H1 (cell line): ENCODE results near the gene RASA1. TPM values are rescaled to one million over a fixed set of nuclear protein-coding genes. Genes with fewer than 3 reads are reported as not detected.

Experiments used
- CTCF ChIA-PET: fragments of 300-600 bp; sonication (Branson Sonifier 250); formaldehyde crosslinking; loops from one replicate; lab custom pipeline; 2021; ENCODE audit not compliant: partially characterized antibody; lab: Charles Lee
- POLR2A ChIA-PET: fragments of 300-600 bp; sonication (Branson Sonifier 250); formaldehyde crosslinking; loops from one replicate; lab custom pipeline; 2021; ENCODE audit warnings: inconsistent platforms; ENCODE audit not compliant: partially characterized antibody; lab: Charles Lee
- DNase-seq, 2 experiments: peaks; one replicate each; pipeline versions ENCODE4 v3.0.0 to v3.0.0-alpha.2; 2010 to 2022; ENCODE audit warnings: low spot score in 2 of 2, low read depth in 1 of 2, mixed read lengths in 1 of 2
- FAIRE-seq: peaks from 2 replicates; lab custom pipeline; 2011; peaks lifted over from hg19 to GRCh38; lab: Jason Lieb, UNC
- H2AFZ ChIP-seq: 2 replicates; pipeline ENCODE4 v1.8.1; 2012; ENCODE audit warnings: low read length, inconsistent platforms
- H2AK5ac ChIP-seq: 2 replicates; pipeline ENCODE4 v1.6.1; 2013; ENCODE audit warnings: low read depth, low read length
- H2BK120ac ChIP-seq: replicated peaks from 2 replicates; pipeline ENCODE3; 2013; ENCODE audit warnings: low read depth, low read length, inconsistent platforms
- H2BK12ac ChIP-seq: 2 replicates; pipeline ENCODE4 v1.6.1; 2013; ENCODE audit warnings: low read depth, low read length
- H2BK15ac ChIP-seq: 2 replicates; pipeline ENCODE4 v1.6.1; 2013; ENCODE audit warnings: low read length
- H2BK20ac ChIP-seq: 2 replicates; pipeline ENCODE4 v1.6.1; 2013; ENCODE audit warnings: low read length
- H2BK5ac ChIP-seq: 2 replicates; pipeline ENCODE4 v1.6.1; 2013; ENCODE audit warnings: low read depth, low read length
- H3K14ac ChIP-seq: 2 replicates; pipeline ENCODE4 v1.6.1; 2013; ENCODE audit warnings: inconsistent platforms; ENCODE audit not compliant: insufficient read length
- H3K18ac ChIP-seq: 2 replicates; pipeline ENCODE4 v1.6.1; 2013; ENCODE audit warnings: low read length; ENCODE audit errors: extremely low read depth
- H3K23ac ChIP-seq: 2 replicates; pipeline ENCODE4 v1.6.1; 2013; ENCODE audit warnings: inconsistent platforms; ENCODE audit not compliant: insufficient read length
- H3K23me2 ChIP-seq: 2 replicates; pipeline ENCODE4 v1.6.1; 2013; ENCODE audit warnings: low read depth, low read length
- H3K27ac ChIP-seq: 2 replicates; pipeline ENCODE4 v1.6.1; 2011; ENCODE audit warnings: low read depth, low read length, inconsistent platforms
- H3K27me3 ChIP-seq, 4 experiments: replicated peaks in 1 of 4; 1 replicate in 1 of 4; 2 replicates in 3 of 4; pipeline versions ENCODE4 v1.6.1 to v1.8.1; 2011 to 2013; ENCODE audit warnings: low read length in 3 of 4, mild to moderate bottlenecking in 3 of 4, inconsistent platforms in 2 of 4, mixed read lengths in 2 of 4, moderate library complexity in 1 of 4; ENCODE audit not compliant: control insufficient read depth in 3 of 4, insufficient read depth in 3 of 4; ENCODE audit errors: extremely low read depth in 1 of 4
- H3K36me3 ChIP-seq, 4 experiments: 2 replicates each; pipeline versions ENCODE4 v1.6.1 to v1.8.1; 2011 to 2013; ENCODE audit warnings: mild to moderate bottlenecking in 4 of 4, low read length in 3 of 4, moderate library complexity in 2 of 4, control low read depth in 1 of 4, inconsistent platforms in 1 of 4; ENCODE audit not compliant: insufficient read depth in 4 of 4, control insufficient read depth in 2 of 4
- H3K4ac ChIP-seq: replicated peaks from 2 replicates; pipeline ENCODE3; 2013; ENCODE audit warnings: low read length, low read depth, mixed read lengths, inconsistent platforms; ENCODE audit not compliant: insufficient read length
- H3K4me1 ChIP-seq, 4 experiments: replicated peaks in 1 of 4; 1 replicate in 1 of 4; 2 replicates in 3 of 4; pipeline versions ENCODE4 v1.6.1 to v1.8.1; 2011 to 2013; ENCODE audit warnings: low read length in 3 of 4, inconsistent platforms in 2 of 4, mixed read lengths in 1 of 4; ENCODE audit not compliant: insufficient read depth in 4 of 4, control insufficient read depth in 3 of 4
- H3K4me2 ChIP-seq, 2 experiments: 2 replicates each; pipeline versions ENCODE4 v1.6.1 to v1.8.1; 2011 to 2013; ENCODE audit warnings: low read depth in 2 of 2, low read length in 2 of 2, control low read depth in 1 of 2, inconsistent platforms in 1 of 2, mild to moderate bottlenecking in 1 of 2; ENCODE audit not compliant: insufficient read depth in 1 of 2
- H3K4me3 ChIP-seq, 4 experiments: fragments of 200-600, 300-600 bp in 1 of 4; sonication (generic), shearing (Covaris generic), sonication (Bioruptor Twin) in 1 of 4; 2 replicates each; pipeline versions ENCODE4 v1.5.1 to v1.8.1; 2011 to 2016; ENCODE audit warnings: low read length in 4 of 4, low read depth in 3 of 4, control low read depth in 2 of 4, inconsistent platforms in 2 of 4, mild to moderate bottlenecking in 2 of 4, mixed read lengths in 1 of 4, moderate library complexity in 1 of 4; ENCODE audit not compliant: insufficient read depth in 2 of 4; ENCODE audit errors: extremely low read depth in 1 of 4
- H3K56ac ChIP-seq: replicated peaks from 2 replicates; pipeline ENCODE3; 2013; ENCODE audit warnings: low read depth, mild to moderate bottlenecking, mixed read lengths, low read length, inconsistent platforms; ENCODE audit not compliant: insufficient read length
- H3K79me1 ChIP-seq: 2 replicates; pipeline ENCODE4 v1.6.1; 2013; ENCODE audit warnings: low read depth, low read length, control low read depth
- H3K79me2 ChIP-seq, 2 experiments: 2 replicates each; pipeline versions ENCODE4 v1.6.1 to v1.8.1; 2012 to 2013; ENCODE audit warnings: low read length in 2 of 2, mild to moderate bottlenecking in 2 of 2, inconsistent platforms in 1 of 2; ENCODE audit not compliant: insufficient read depth in 2 of 2, control insufficient read depth in 1 of 2
- H3K9ac ChIP-seq, 4 experiments: replicated peaks in 1 of 4; 1 replicate in 1 of 4; 2 replicates in 3 of 4; pipeline versions ENCODE4 v1.6.1 to v1.8.1; 2011 to 2013; ENCODE audit warnings: low read depth in 3 of 4, low read length in 3 of 4, control low read depth in 2 of 4, mild to moderate bottlenecking in 2 of 4, moderate library complexity in 2 of 4, inconsistent platforms in 1 of 4; ENCODE audit errors: extremely low read depth in 1 of 4
- H3K9me3 ChIP-seq, 2 experiments: 2 replicates each; pipeline versions ENCODE4 v1.6.1 to v1.8.1; 2012 to 2013; ENCODE audit warnings: mild to moderate bottlenecking in 2 of 2, moderate library complexity in 2 of 2, control low read depth in 1 of 2, inconsistent platforms in 1 of 2, low read depth in 1 of 2, low read length in 1 of 2, mixed read lengths in 1 of 2; ENCODE audit not compliant: insufficient read depth in 2 of 2
- H4K20me1 ChIP-seq, 2 experiments: replicated peaks in 1 of 2; 2 replicates each; pipeline versions ENCODE3 to v1.8.1; 2011 to 2013; ENCODE audit warnings: inconsistent platforms in 2 of 2, low read length in 2 of 2, mild to moderate bottlenecking in 1 of 2; ENCODE audit not compliant: insufficient read depth in 2 of 2, control insufficient read depth in 1 of 2
- H4K5ac ChIP-seq: 2 replicates; pipeline ENCODE4 v1.6.1; 2013; ENCODE audit warnings: low read length, low read depth, mixed read lengths, inconsistent platforms; ENCODE audit not compliant: insufficient read length
- H4K8ac ChIP-seq: 2 replicates; pipeline ENCODE4 v1.8.0; 2013; ENCODE audit warnings: mild to moderate bottlenecking, moderate library complexity, low read length, inconsistent platforms; ENCODE audit not compliant: insufficient read depth; ENCODE audit errors: extremely low read depth
- H4K91ac ChIP-seq: replicated peaks from 2 replicates; pipeline ENCODE3; 2013; ENCODE audit warnings: low read length, mixed read lengths, inconsistent platforms; ENCODE audit not compliant: insufficient read length
- ASH2L ChIP-seq: fragments of 200-600, 300-600 bp; sonication (generic); IDR thresholded peaks from one replicate; pipeline ENCODE4 v1.7.1; 2017; ENCODE audit warnings: low read length
- CHD2 ChIP-seq: IDR thresholded peaks from 2 replicates; pipeline ENCODE4 v1.6.1; 2012; ENCODE audit warnings: low read length, improper control_type of control experiment
- EGR1 ChIP-seq: IDR thresholded peaks from 2 replicates; pipeline ENCODE4 v1.6.1; 2011; ENCODE audit warnings: low read depth, low read length, borderline replicate concordance
- NRF1 ChIP-seq: IDR thresholded peaks from 2 replicates; pipeline ENCODE4 v1.6.1; 2011; ENCODE audit warnings: mild to moderate bottlenecking, low read depth, low read length, improper control_type of control experiment
- POU5F1 ChIP-seq: IDR thresholded peaks from 2 replicates; pipeline ENCODE4 v1.6.1; 2011; ENCODE audit warnings: low read depth, mild to moderate bottlenecking, low read length, moderate library complexity
- WGBS, 2 experiments: shearing (Covaris generic) in 1 of 2; methylation state at CpG; one replicate each; pipeline versions ENCODE4 v1.1.6 to v1.1.7; 2013 to 2015; ENCODE audit warnings: low lambda C conversion rate in 2 of 2, mixed read lengths in 2 of 2, inconsistent platforms in 1 of 2, low coverage in 1 of 2, missing lambda C conversion rate in 1 of 2; ENCODE audit not compliant: insufficient replicate concordance in 2 of 2, insufficient coverage in 1 of 2, insufficient read length in 1 of 2; ENCODE audit errors: extremely low coverage in 1 of 2, missing lambda C conversion rate in 1 of 2; 5-methylcytosine and 5-hydroxymethylcytosine counted together
- long read RNA-seq, 2 experiments: library from RNA in 1 of 2; library from capped mRNA in 1 of 2; stranded (forward); transcript quantifications; one replicate each; pipeline ENCODE4 v2.0.0, GENCODE V29; 2021; ENCODE audit warnings: inconsistent platforms in 1 of 2
- polyA minus RNA-seq, 3 experiments: library from RNA; depleted of rRNA, polyadenylated mRNA; stranded (reverse); fragments of >200 nt; gene quantifications; 1 replicate in 2 of 3; 2 replicates in 1 of 3; pipeline ENCODE4 v1.2.3, GENCODE V29; 2011
- polyA plus RNA-seq, 7 experiments: library from polyadenylated mRNA; depleted of rRNA in 3 of 7; stranded (reverse) in 5 of 7; unstranded in 2 of 7; fragments of >200 nt in 5 of 7; fragments of 200-250 nt in 2 of 7; gene quantifications; 1 replicate in 5 of 7; 2 replicates in 1 of 7; 4 replicates in 1 of 7; pipeline versions ENCODE4 v1.2.1 to v1.2.3, GENCODE V29; 2011 to 2013; ENCODE audit warnings: missing spikeins in 2 of 7, mixed read lengths in 2 of 7
- total RNA-seq: library from RNA; stranded (reverse); fragmentation: NEBNext Ultra II Directional; extraction: Animal tissue kit (Norgen Biotek cat#: 25700); gene quantifications from 2 replicates; pipeline ENCODE4 v1.2.1, GENCODE V29; 2021

RASA1 gene
- total RNA-seq (33.7 and 33.8 TPM in 2 replicates), polyA plus RNA-seq (2011; rRNA removed) (11.2 and 15.9 TPM in 2 replicates), polyA minus RNA-seq (2011; rRNA and poly(A)+ RNA removed) (23.8 and 32.5 TPM in 2 replicates)
- 21.3 TPM for polyA plus RNA-seq (2011; cell fraction: cytosol; rRNA removed)
- 15.2 TPM for polyA plus RNA-seq (2011; cell fraction: nucleus; rRNA removed)
- polyA plus RNA-seq (2012, experiment 1 of 2), result 15.4 to 25.0 TPM (median 19.3 TPM) in 4 replicates
- polyA plus RNA-seq (2012, experiment 2 of 2), result 1.5 TPM
- 18.7 TPM for polyA plus RNA-seq (2013, experiment 1 of 2)
- 18.2 TPM for polyA plus RNA-seq (2013, experiment 2 of 2)
- polyA minus RNA-seq (2011; cell fraction: cytosol; rRNA and poly(A)+ RNA removed), result 16.3 TPM
- polyA minus RNA-seq (2011; cell fraction: nucleus; rRNA and poly(A)+ RNA removed), result 36.5 TPM
- long read RNA-seq, experiment 1, partial matches to known transcripts, result 19 of 29 reads
- long read RNA-seq, experiment 1, other reads (novel, unspliced or antisense), result 10 of 29 reads
- long read RNA-seq, experiment 2, partial matches to known transcripts, result 2 of 2 reads
- long read RNA-seq, experiment 2, other reads (novel, unspliced or antisense), result 0 of 2 reads

- H2BK20ac ChIP-seq, result no peak within 1 kb of the TSS; the same call in 1 of the 2 replicates
- peaks cover 0 to 6% (median 3%) of the 10 kb centered on the region in 4 experiments; a peak in 5 of 7 replicates for H3K4me1 ChIP-seq
- no peak within 1 kb of the TSS for H3K14ac ChIP-seq
- peak within 1 kb of the TSS; percentile 92 for H4K8ac ChIP-seq
- H2BK5ac ChIP-seq, result peak within 1 kb of the TSS; percentile 97
- no peaks in the 10 kb centered on the region for H3K36me3 ChIP-seq
- no peak within 1 kb of the TSS for H3K4ac ChIP-seq
- H3K27ac ChIP-seq, result peak within 1 kb of the TSS; percentile 85
- H3K79me2 ChIP-seq, result peaks cover 3 to 39% of the 10 kb centered on the region in 2 experiments; a peak in 3 of 4 replicates
- no peak within 1 kb of the TSS for H3K23ac ChIP-seq
- POLR2A ChIA-PET, result interaction anchor here (0.7 to 1.3 kb wide), 3 partner anchors 50 to 145 kb away, joined by 3 read pairs; partner anchors contain the start of gene CCNH
- H2AFZ ChIP-seq, result peak within 1 kb of the TSS; percentile 73
- no peaks in the 10 kb centered on the region for H4K20me1 ChIP-seq
- peaks cover 4% of the 10 kb centered on the region; the same call in 1 of the 2 replicates for H3K23me2 ChIP-seq
- peak within 1 kb of the TSS; percentile 69 to 88 (median 79) for H3K9ac ChIP-seq
- DNase-seq (peak; percentile 82 to 98), FAIRE-seq (no peak)
- peak within 1 kb of the TSS; percentile 97 for H2BK12ac ChIP-seq
- H3K27me3 ChIP-seq, result peaks cover 1 to 10% (median 6%) of the 10 kb centered on the region in 4 experiments; a peak in 4 of 7 replicates
- H4K91ac ChIP-seq, result peak within 1 kb of the TSS; percentile 97
- peak within 1 kb of the TSS; percentile 35; the same call in 1 of the 2 replicates for H2BK15ac ChIP-seq
- peak within 1 kb of the TSS; percentile 99 for H4K5ac ChIP-seq
- peak within 1 kb of the TSS; percentile 93 for H2BK120ac ChIP-seq
- WGBS, 2 experiments, result 0% methylated on average over 8 of the region's 46 CpGs; no CpG with 5 or more reads in 1 of the 2 experiments
- H3K18ac ChIP-seq, result peak within 1 kb of the TSS; percentile 96
- no peak within 1 kb of the TSS for H2AK5ac ChIP-seq
- H3K56ac ChIP-seq, result peak within 1 kb of the TSS; percentile 98
- peak within 1 kb of the TSS; percentile 80 to 94 for H3K4me2 ChIP-seq
- H3K9me3 ChIP-seq, result no peaks in the 10 kb centered on the region
- peak within 1 kb of the TSS; percentile 87 to 90 (median 89) for H3K4me3 ChIP-seq
- peaks cover 4% of the 10 kb centered on the region; the same call in 1 of the 2 replicates for H3K79me1 ChIP-seq
- CTCF ChIA-PET, result interaction anchor here (0.6 kb wide), 1 partner anchor 104 kb away, joined by 4 read pairs; no protein-coding TSS in a partner anchor
- TF ChIP-seq NRF1, result no peak
- TF ChIP-seq EGR1, result peak; percentile 98
- TF ChIP-seq CHD2, result no peak
- peak; percentile 99 for TF ChIP-seq ASH2L
- no peak for TF ChIP-seq POU5F1
These were observed at the start of gene RASA1 for GRCh38 chr5:87267574-87268125. Gene RASA1 (plus strand): TSS chr5:87267883. CDS start chr5:87268452, 569 bp downstream.
